Effector memory CD8-positive, alpha-beta T cell (primary cell): ENCODE measurements around the gene FANCI.
A peak's percentile ranks its signal among the peaks of the same experiment; 100 is the strongest.

Source experiments
- ATAC-seq: fragments of 150-1000 bp; cut with Tn5 transposase; replicated peaks from 2 replicates; pipeline ENCODE4 v1.10.0; 2021; ENCODE audit warnings: mild to moderate bottlenecking, moderate library complexity
- DNase-seq, 3 experiments: peaks; one replicate each; pipeline ENCODE4 v3.0.0; 2021
- H3K27ac Mint-ChIP-seq, 2 donors: one replicate each; pipeline ENCODE4 v1.8.0; 2022; ENCODE audit warnings: mild to moderate bottlenecking in 2 of 2, mixed read lengths in 2 of 2, moderate library complexity in 2 of 2
- H3K27me3 Mint-ChIP-seq, 2 donors: one replicate each; pipeline ENCODE4 v1.8.0; 2022; ENCODE audit warnings: mixed read lengths in 2 of 2
- H3K36me3 Mint-ChIP-seq: one replicate; pipeline ENCODE4 v1.8.0; 2022; ENCODE audit warnings: mild to moderate bottlenecking, moderate library complexity, mixed read lengths; ENCODE audit not compliant: insufficient read depth
- H3K4me1 Mint-ChIP-seq, 2 donors: one replicate each; pipeline ENCODE4 v1.8.0; 2022; ENCODE audit warnings: low read depth in 2 of 2, mixed read lengths in 2 of 2
- H3K4me3 Mint-ChIP-seq, 2 donors: one replicate each; pipeline ENCODE4 v1.8.0; 2022; ENCODE audit warnings: mild to moderate bottlenecking in 2 of 2, mixed read lengths in 2 of 2, moderate library complexity in 2 of 2
- H3K9me3 Mint-ChIP-seq, 2 donors: one replicate each; pipeline ENCODE4 v1.8.0; 2022; ENCODE audit warnings: mixed read lengths in 2 of 2

The FANCI gene

GRCh38 chr15:89356634-89357298 lies 113.0 kb downstream of the FANCI start:
- no peaks in the 10 kb centered on the region for H3K9me3 Mint-ChIP-seq
- H3K4me1 Mint-ChIP-seq, result peaks cover 19% of the 10 kb centered on the region in 2 donors
- H3K4me3 Mint-ChIP-seq, result no peak overlapping the region
- H3K36me3 Mint-ChIP-seq, result peaks cover 18% of the 10 kb centered on the region
- DNase-seq (no peak), ATAC-seq (no peak)
- peaks cover 74 to 95% of the 10 kb centered on the region in 2 donors for H3K27me3 Mint-ChIP-seq
- H3K27ac Mint-ChIP-seq, result no peak overlapping the region

GRCh38 chr15:89358435-89358754 lies 114.6 kb downstream of the FANCI start:
- H3K27ac Mint-ChIP-seq, result peak overlapping the region in 1 of 2 donors; percentile 66
- ATAC-seq, result peak; percentile 1
- peaks cover 74 to 93% of the 10 kb centered on the region in 2 donors for H3K27me3 Mint-ChIP-seq
- peaks cover 18% of the 10 kb centered on the region for H3K36me3 Mint-ChIP-seq
- DNase-seq, result no peak
- no peaks in the 10 kb centered on the region for H3K9me3 Mint-ChIP-seq
- peaks cover 25% of the 10 kb centered on the region in 2 donors for H3K4me1 Mint-ChIP-seq
- H3K4me3 Mint-ChIP-seq, result peak overlapping the region; percentile 78

- Mint-ChIP-seq H3K9me3 (no peaks in the 10 kb centered on the region), H3K27me3 (peaks cover 74 to 93% of the 10 kb centered on the region in 2 donors), H3K36me3 (peaks cover 18% of the 10 kb centered on the region), H3K4me3 (peak overlapping the region; percentile 78), H3K4me1 (peaks cover 25% of the 10 kb centered on the region in 2 donors), H3K27ac (peak overlapping the region in 1 of 2 donors; percentile 66)
- peak; percentile 79 to 86 (median 85) for DNase-seq
- peak; percentile 89 for ATAC-seq
Measured at GRCh38 chr15:89358755-89359439, 115.1 kb downstream of the FANCI start.

- ATAC-seq (no peak), DNase-seq (no peak)
- H3K27ac Mint-ChIP-seq, result no peak overlapping the region
- H3K36me3 Mint-ChIP-seq, result peaks cover 18% of the 10 kb centered on the region
- H3K9me3 Mint-ChIP-seq, result no peaks in the 10 kb centered on the region
- peak overlapping the region; percentile 78 for H3K4me3 Mint-ChIP-seq
- H3K4me1 Mint-ChIP-seq, result peaks cover 25% of the 10 kb centered on the region in 2 donors
- H3K27me3 Mint-ChIP-seq, result peaks cover 75 to 93% of the 10 kb centered on the region in 2 donors
Measured at GRCh38 chr15:89359471-89360293, 115.9 kb downstream of the FANCI start.

GRCh38 chr15:89360294-89360971 lies 116.7 kb downstream of the FANCI start:
- Mint-ChIP-seq H3K4me3 (peak overlapping the region in 1 of 2 donors; percentile 59), H3K27me3 (peaks cover 76 to 93% of the 10 kb centered on the region in 2 donors), H3K9me3 (no peaks in the 10 kb centered on the region), H3K4me1 (peaks cover 25% of the 10 kb centered on the region in 2 donors), H3K27ac (no peak overlapping the region), H3K36me3 (peaks cover 18% of the 10 kb centered on the region)
- ATAC-seq (no peak), DNase-seq (no peak)

- no peak overlapping the region for H3K27ac Mint-ChIP-seq
- peak overlapping the region; percentile 59 to 61 for H3K4me3 Mint-ChIP-seq
- ATAC-seq (peak; percentile 40), DNase-seq (peak; percentile 55 to 58 (median 55))
- peaks cover 18% of the 10 kb centered on the region for H3K36me3 Mint-ChIP-seq
- no peaks in the 10 kb centered on the region for H3K9me3 Mint-ChIP-seq
- H3K27me3 Mint-ChIP-seq, result peaks cover 77 to 93% of the 10 kb centered on the region in 2 donors
- peaks cover 23 to 25% of the 10 kb centered on the region in 2 donors for H3K4me1 Mint-ChIP-seq
Measured at GRCh38 chr15:89361451-89362202, 117.8 kb downstream of the FANCI start.

GRCh38 chr15:89362203-89363101 lies 118.7 kb downstream of the FANCI start:
- Mint-ChIP-seq H3K4me1 (peaks cover 27 to 29% of the 10 kb centered on the region in 2 donors), H3K36me3 (peaks cover 18% of the 10 kb centered on the region), H3K4me3 (peak overlapping the region; percentile 59 to 61), H3K27me3 (peaks cover 77 to 93% of the 10 kb centered on the region in 2 donors), H3K27ac (no peak overlapping the region), H3K9me3 (no peaks in the 10 kb centered on the region)
- DNase-seq, result no peak
- ATAC-seq, result no peak

GRCh38 chr15:89363133-89363532 lies 119.4 kb downstream of the FANCI start:
- DNase-seq (no peak), ATAC-seq (no peak)
- no peaks in the 10 kb centered on the region for H3K9me3 Mint-ChIP-seq
- H3K27ac Mint-ChIP-seq, result no peak overlapping the region
- peak overlapping the region; percentile 36 to 57 for H3K4me3 Mint-ChIP-seq
- peaks cover 75 to 89% of the 10 kb centered on the region in 2 donors for H3K27me3 Mint-ChIP-seq
- peaks cover 18% of the 10 kb centered on the region for H3K36me3 Mint-ChIP-seq
- H3K4me1 Mint-ChIP-seq, result peaks cover 27 to 29% of the 10 kb centered on the region in 2 donors

- peaks cover 15% of the 10 kb centered on the region for H3K36me3 Mint-ChIP-seq
- no peak overlapping the region for H3K27ac Mint-ChIP-seq
- no peaks in the 10 kb centered on the region for H3K9me3 Mint-ChIP-seq
- H3K4me3 Mint-ChIP-seq, result no peak overlapping the region
- H3K4me1 Mint-ChIP-seq, result peaks cover 21 to 24% of the 10 kb centered on the region in 2 donors
- H3K27me3 Mint-ChIP-seq, result peaks cover 80 to 86% of the 10 kb centered on the region in 2 donors
- no peak for ATAC-seq
- no peak for DNase-seq
Measured at GRCh38 chr15:89363770-89364169, 120.0 kb downstream of the FANCI start.

- H3K27me3 Mint-ChIP-seq, result peaks cover 85 to 89% of the 10 kb centered on the region in 2 donors
Measured at GRCh38 chr15:89364341-89364740, 120.6 kb downstream of the FANCI start.

GRCh38 chr15:89364741-89365450 lies 121.1 kb downstream of the FANCI start:
- peaks cover 17 to 21% of the 10 kb centered on the region in 2 donors for H3K4me1 Mint-ChIP-seq
- H3K36me3 Mint-ChIP-seq, result peaks cover 9% of the 10 kb centered on the region
- no peak for DNase-seq

More at GRCh38 chr15:89364341-89364740, 120.6 kb downstream of the FANCI start:
- no peak for ATAC-seq
- Mint-ChIP-seq H3K27ac (no peak overlapping the region), H3K36me3 (peaks cover 13% of the 10 kb centered on the region), H3K4me1 (peaks cover 22 to 24% of the 10 kb centered on the region in 2 donors), H3K9me3 (no peaks in the 10 kb centered on the region), H3K4me3 (no peak overlapping the region)
- DNase-seq, result no peak

More at GRCh38 chr15:89364741-89365450, 121.1 kb downstream of the FANCI start:
- Mint-ChIP-seq H3K4me3 (no peak overlapping the region), H3K27ac (no peak overlapping the region), H3K27me3 (peaks cover 84 to 89% of the 10 kb centered on the region in 2 donors), H3K9me3 (no peaks in the 10 kb centered on the region)
- ATAC-seq, result no peak
